BJ (cell line): Measurements from ENCODE around the gene UPP1. TPM values are rescaled to one million over a fixed set of nuclear protein-coding genes. Genes with fewer than 3 reads are reported as not detected.
"Not testable (repeated sequence)": the region's sequence is repeated elsewhere in the genome, so short reads cannot be mapped to it uniquely, and the experiment has no call there.

ENCODE experiments used
- CTCF ChIA-PET: fragments of 350-600 bp; formaldehyde crosslinking; extraction: SDS; loops from one replicate; lab custom pipeline; 2021; ENCODE audit warnings: antibody characterized with exemption, inconsistent platforms; lab: Yijun Ruan, JAX
- POLR2A ChIA-PET: fragments of 300-600 bp; sonication (Branson Sonifier 250); formaldehyde crosslinking; extraction: SDS; loops from one replicate; lab custom pipeline; 2021; ENCODE audit warnings: antibody characterized with exemption; lab: Charles Lee
- DNase-seq: peaks from one replicate; pipeline ENCODE4 v3.0.0-alpha.2; 2011; ENCODE audit warnings: low read depth
- H3K27me3 ChIP-seq: 2 replicates; pipeline ENCODE4 v1.6.0; 2011; ENCODE audit warnings: low read length; ENCODE audit not compliant: control insufficient read depth, insufficient read depth
- H3K36me3 ChIP-seq: 2 replicates; pipeline ENCODE4 v1.5.1; 2011; ENCODE audit warnings: low read length; ENCODE audit not compliant: control insufficient read depth, insufficient read depth
- H3K4me3 ChIP-seq: 2 replicates; pipeline ENCODE4 v1.5.1; 2011; ENCODE audit warnings: low read depth, mild to moderate bottlenecking, control low read depth, low read length
- CTCF ChIP-seq: IDR thresholded peaks from 2 replicates; pipeline ENCODE4 v1.5.1; 2011; ENCODE audit warnings: low read depth, mild to moderate bottlenecking, control low read depth, inconsistent platforms, low read length, moderate library complexity; ENCODE audit not compliant: insufficient read depth
- polyA plus RNA-seq: library from polyadenylated mRNA; depleted of rRNA; stranded (reverse); fragments of >200 nt; gene quantifications from 2 replicates; pipeline ENCODE4 v1.2.3, GENCODE V29; 2011

UPP1 gene
- polyA plus RNA-seq, 1 experiment = 25.1 TPM

GRCh38 chr7:48140001-48140681 lies 51.1 kb downstream of the UPP1 start:
- no peaks in the 10 kb centered on the region for H3K27me3 ChIP-seq
- DNase-seq = peak; percentile 43
- ChIA-PET CTCF (interaction anchor here (1.0 to 4.6 kb wide), 11 partner anchors 9 to 195 kb away, joined by 3 to 27 read pairs (median 4); no protein-coding TSS in a partner anchor), POLR2A (no interaction called here)
- H3K4me3 ChIP-seq = no peak overlapping the region
- TF ChIP-seq CTCF = no peak
- H3K36me3 ChIP-seq = no peaks in the 10 kb centered on the region

- Histone ChIP-seq H3K36me3 (no peaks in the 10 kb centered on the region), H3K27me3 (no peaks in the 10 kb centered on the region), H3K4me3 (no peak overlapping the region)
- no peak for TF ChIP-seq CTCF
- POLR2A ChIA-PET = no interaction called here
- DNase-seq = no peak
- CTCF ChIA-PET = interaction anchor here (1.6 to 4.6 kb wide), 5 partner anchors 13 to 197 kb away, joined by 4 to 27 read pairs (median 10); no protein-coding TSS in a partner anchor
Measured at GRCh38 chr7:48141521-48141920, 52.5 kb downstream of the UPP1 start.

GRCh38 chr7:48144291-48144768 lies 55.3 kb downstream of the UPP1 start:
- TF ChIP-seq CTCF = no peak
- ChIA-PET POLR2A (no interaction called here), CTCF (interaction anchor here (0.6 to 4.3 kb wide), 7 partner anchors 8 to 199 kb away, joined by 3 to 21 read pairs (median 4); no protein-coding TSS in a partner anchor)
- Histone ChIP-seq H3K27me3 (no peaks in the 10 kb centered on the region), H3K4me3 (no peak overlapping the region), H3K36me3 (no peaks in the 10 kb centered on the region)
- no peak for DNase-seq

- TF ChIP-seq CTCF = no peak
- ChIA-PET CTCF (interaction anchor here (0.9 to 1.6 kb wide), 2 partner anchors 14 to 203 kb away, joined by 3 read pairs; no protein-coding TSS in a partner anchor), POLR2A (no interaction called here)
- no peak for DNase-seq
- Histone ChIP-seq H3K4me3 (no peak overlapping the region), H3K36me3 (no peaks in the 10 kb centered on the region), H3K27me3 (no peaks in the 10 kb centered on the region)
Measured at GRCh38 chr7:48147078-48147591, 58.1 kb downstream of the UPP1 start.

- H3K27me3 ChIP-seq, DNase-seq, POLR2A ChIA-PET, H3K4me3 ChIP-seq, H3K36me3 ChIP-seq: not testable (repeated sequence)
- CTCF ChIA-PET = interaction anchor here (0.9 to 1.6 kb wide), 2 partner anchors 14 to 203 kb away, joined by 3 read pairs; no protein-coding TSS in a partner anchor
Measured at GRCh38 chr7:48147690-48148089, 58.6 kb downstream of the UPP1 start.
